Stomach (tissue), 9 donors: ENCODE data around the gene MANBA. TPM values are rescaled to one million over a fixed set of nuclear protein-coding genes. Genes with fewer than 3 reads are reported as not detected.

ENCODE experiments used
- DNase-seq, 2 donors: peaks; one replicate each; pipeline versions ENCODE4 v3.0.0 to v3.0.0-alpha.2; 2013 to 2019
- H3K27ac ChIP-seq, 5 donors: fragments of 200-600 bp in 4 of 5; sonication (generic) in 4 of 5; one replicate each; pipeline ENCODE4 v1.5.1; 2013 to 2019; ENCODE audit warnings: mild to moderate bottlenecking in 1 of 5, moderate library complexity in 1 of 5
- H3K27me3 ChIP-seq, 3 donors: fragments of 200-600 bp; sonication (generic); one replicate each; pipeline ENCODE4 v1.5.1; 2017 to 2019; ENCODE audit warnings: mixed run types in 1 of 3
- H3K36me3 ChIP-seq, 4 donors: fragments of 200-600 bp; sonication (generic); 1 replicate in 3 of 4; 2 replicates in 1 of 4; pipeline ENCODE4 v1.5.1; 2016 to 2019
- H3K4me1 ChIP-seq, 4 donors: fragments of 200-600 bp; sonication (generic); one replicate each; pipeline ENCODE4 v1.5.1; 2016 to 2019
- H3K4me3 ChIP-seq, 4 donors: fragments of 200-600 bp; sonication (generic) in 3 of 4; one replicate each; pipeline ENCODE4 v1.5.1; 2016 to 2019; ENCODE audit warnings: mild to moderate bottlenecking in 1 of 4
- H3K9me3 ChIP-seq, 4 donors: fragments of 200-600 bp; sonication (generic); one replicate each; pipeline ENCODE4 v1.5.1; 2016 to 2019
- EP300 ChIP-seq: sonication (generic); formaldehyde crosslinking; IDR thresholded peaks from one replicate; pipeline ENCODE4 v1.6.1; 2017; ENCODE audit warnings: antibody characterized with exemption
- POLR2A ChIP-seq, 4 donors: fragments of 450-650 bp; IDR thresholded peaks; one replicate each; pipeline ENCODE4 v1.6.1; 2016; ENCODE audit warnings: antibody characterized with exemption in 4 of 4, control low read depth in 2 of 4, mild to moderate bottlenecking in 1 of 4, moderate library complexity in 1 of 4
- POLR2AphosphoS5 ChIP-seq, 3 donors: sonication (generic); formaldehyde crosslinking; IDR thresholded peaks; one replicate each; pipeline ENCODE4 v1.6.1; 2016; ENCODE audit warnings: antibody characterized with exemption in 3 of 3
- WGBS, 5 donors: extraction: QIAGEN DNeasy Blood & Tissue Kit in 3 of 5; methylation state at CpG; one replicate each; pipeline versions ENCODE4 v1.1.5 to v1.1.7; 2013 to 2018; 5-methylcytosine and 5-hydroxymethylcytosine counted together
- intact Hi-C: fragments of 100-400 bp; cut with DNase I; formaldehyde crosslinking; loops from one replicate; pipeline ENCODE4 v1.15.1; 2023; ENCODE audit warnings: low total_unique reads
- polyA plus RNA-seq, 3 donors: library from polyadenylated mRNA; stranded (reverse); fragments of 200-250 nt; gene quantifications; one replicate each; pipeline ENCODE4 v1.2.3, GENCODE V29; 2013
- total RNA-seq, 5 donors: library from RNA; depleted of rRNA; stranded (reverse); fragments of >200 nt; gene quantifications; one replicate each; pipeline versions ENCODE4 v1.1.0 to v1.2.3, GENCODE V29; 2014 to 2016
- TF ChIP-seq, protein P1 (sequence below), 7 experiments: fragments of 450-650 bp in 4 of 7; fragments of 200-600 bp in 3 of 7; sonication (generic) in 3 of 7; IDR thresholded peaks; one replicate each; pipeline ENCODE4 v1.5.1; 2016 to 2019; ENCODE audit warnings: antibody characterized with exemption in 7 of 7, control low read depth in 2 of 7, mild to moderate bottlenecking in 1 of 7
- donor health status: healthy with polysubstance abuse.
- donor health status: Bipolar disorder and iron deficiency.
- donor health status: healthy.

Gene MANBA
- total and polyA plus RNA-seq, 8 donors = 8.4 to 69.4 (median 24.0) TPM

DNA sequence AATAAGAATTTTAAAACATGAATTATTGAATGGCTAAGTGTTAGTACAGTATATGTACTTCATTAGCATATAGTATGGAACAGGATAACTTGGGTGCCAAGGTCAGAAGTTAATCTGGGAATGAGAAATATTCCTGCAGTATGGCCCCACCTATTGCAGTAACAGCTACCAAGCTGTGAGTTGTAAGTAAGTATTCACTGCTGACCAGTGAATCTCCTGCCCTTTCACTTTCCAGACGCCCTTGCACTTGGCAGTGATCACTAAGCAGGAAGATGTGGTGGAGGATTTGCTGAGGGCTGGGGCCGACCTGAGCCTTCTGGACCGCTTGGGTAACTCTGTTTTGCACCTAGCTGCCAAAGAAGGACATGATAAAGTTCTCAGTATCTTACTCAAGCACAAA lies 154.5 kb downstream of the MANBA start:
- DNase-seq = no peak
- H3K4me3 ChIP-seq = no peak overlapping the region
- H3K36me3 ChIP-seq = peaks cover 35 to 99% (median 93%) of the 10 kb centered on the region in 4 donors
- no peaks in the 10 kb centered on the region for H3K27me3 ChIP-seq
- TF ChIP-seq, protein P1, sequence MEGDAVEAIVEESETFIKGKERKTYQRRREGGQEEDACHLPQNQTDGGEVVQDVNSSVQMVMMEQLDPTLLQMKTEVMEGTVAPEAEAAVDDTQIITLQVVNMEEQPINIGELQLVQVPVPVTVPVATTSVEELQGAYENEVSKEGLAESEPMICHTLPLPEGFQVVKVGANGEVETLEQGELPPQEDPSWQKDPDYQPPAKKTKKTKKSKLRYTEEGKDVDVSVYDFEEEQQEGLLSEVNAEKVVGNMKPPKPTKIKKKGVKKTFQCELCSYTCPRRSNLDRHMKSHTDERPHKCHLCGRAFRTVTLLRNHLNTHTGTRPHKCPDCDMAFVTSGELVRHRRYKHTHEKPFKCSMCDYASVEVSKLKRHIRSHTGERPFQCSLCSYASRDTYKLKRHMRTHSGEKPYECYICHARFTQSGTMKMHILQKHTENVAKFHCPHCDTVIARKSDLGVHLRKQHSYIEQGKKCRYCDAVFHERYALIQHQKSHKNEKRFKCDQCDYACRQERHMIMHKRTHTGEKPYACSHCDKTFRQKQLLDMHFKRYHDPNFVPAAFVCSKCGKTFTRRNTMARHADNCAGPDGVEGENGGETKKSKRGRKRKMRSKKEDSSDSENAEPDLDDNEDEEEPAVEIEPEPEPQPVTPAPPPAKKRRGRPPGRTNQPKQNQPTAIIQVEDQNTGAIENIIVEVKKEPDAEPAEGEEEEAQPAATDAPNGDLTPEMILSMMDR (IDR thresholded peaks at IDR 0.05) = no peak
- TF ChIP-seq POLR2AphosphoS5 (IDR thresholded peaks at IDR 0.05) (no peak), EP300 (no peak), POLR2A (IDR thresholded peaks at IDR 0.05) (no peak)
- 78 to 94% (median 91%) methylated on average over 3 of the region's 3 CpGs for WGBS, 5 donors
- H3K9me3 ChIP-seq = no peaks in the 10 kb centered on the region
- peaks cover 0 to 4% (median 0%) of the 10 kb centered on the region in 4 donors for H3K4me1 ChIP-seq
- peak overlapping the region in 3 of 5 donors; percentile 22 to 58 (median 57) for H3K27ac ChIP-seq
- intact Hi-C loops = no loop called here

- intact Hi-C loops = no loop called here
- DNase-seq = no peak
- no peak overlapping the region for H3K27ac ChIP-seq
- 63 to 76% (median 66%) methylated on average over 2 of the region's 2 CpGs for WGBS, 5 donors
- no peaks in the 10 kb centered on the region for H3K9me3 ChIP-seq
- no peak for TF ChIP-seq POLR2A (IDR thresholded peaks at IDR 0.05)
- TF ChIP-seq POLR2AphosphoS5 (IDR thresholded peaks at IDR 0.05) = no peak
- no peak for TF ChIP-seq EP300
- TF ChIP-seq, protein P1 (IDR thresholded peaks at IDR 0.05) = no peak
- no peaks in the 10 kb centered on the region for H3K27me3 ChIP-seq
- no peak overlapping the region for H3K4me3 ChIP-seq
- H3K4me1 ChIP-seq = peaks cover 0 to 4% (median 0%) of the 10 kb centered on the region in 4 donors
- H3K36me3 ChIP-seq = peaks cover 36 to 99% (median 93%) of the 10 kb centered on the region in 4 donors
Observed at GRCh38 chr4:102604222-102604940, 156.4 kb downstream of the MANBA start.

GRCh38 chr4:102601586-102602227 lies 159.1 kb downstream of the MANBA start:
- Histone ChIP-seq H3K4me1 (peaks cover 0 to 10% (median 0%) of the 10 kb centered on the region in 4 donors), H3K4me3 (no peak overlapping the region), H3K27ac (no peak overlapping the region), H3K9me3 (no peaks in the 10 kb centered on the region), H3K27me3 (no peaks in the 10 kb centered on the region), H3K36me3 (peaks cover 34 to 99% (median 93%) of the 10 kb centered on the region in 4 donors)
- TF ChIP-seq POLR2AphosphoS5 (IDR thresholded peaks at IDR 0.05) (no peak), POLR2A (IDR thresholded peaks at IDR 0.05) (no peak)
- WGBS, 5 donors = 65 to 77% (median 73%) methylated on average over 8 of the region's 8 CpGs
- intact Hi-C loops = no loop called here
- no peak for DNase-seq

DNA sequence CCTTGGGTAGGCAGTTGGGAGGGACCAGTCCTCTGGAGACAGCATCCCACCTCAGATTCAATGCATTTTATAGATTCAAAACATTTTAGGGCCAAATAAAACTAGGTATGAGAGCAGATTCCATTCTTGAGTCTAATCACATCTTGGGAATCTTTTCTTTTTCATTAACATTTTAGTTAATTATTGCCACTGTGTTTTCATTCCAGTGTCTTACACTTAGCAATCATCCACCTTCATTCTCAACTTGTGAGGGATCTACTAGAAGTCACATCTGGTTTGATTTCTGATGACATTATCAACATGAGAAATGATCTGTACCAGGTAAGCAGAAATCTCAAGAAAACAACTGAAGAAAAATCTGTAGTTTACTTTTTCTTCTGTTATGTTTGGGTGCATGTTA lies 160.1 kb downstream of the MANBA start:
- intact Hi-C loops = no loop called here
- Histone ChIP-seq H3K9me3 (no peaks in the 10 kb centered on the region), H3K27me3 (no peaks in the 10 kb centered on the region), H3K4me1 (peaks cover 0 to 10% (median 0%) of the 10 kb centered on the region in 4 donors), H3K4me3 (no peak overlapping the region), H3K36me3 (peaks cover 38 to 100% (median 96%) of the 10 kb centered on the region in 4 donors), H3K27ac (no peak overlapping the region)
- TF ChIP-seq POLR2A (IDR thresholded peaks at IDR 0.05) (no peak), EP300 (no peak), POLR2AphosphoS5 (IDR thresholded peaks at IDR 0.05) (no peak)
- TF ChIP-seq, protein P1 (IDR thresholded peaks at IDR 0.05) = no peak
- DNase-seq = no peak
